Panc1 (cell line): Measurements from ENCODE around the gene RALGAPB. TPM values are rescaled to one million over a fixed set of nuclear protein-coding genes. Genes with fewer than 3 reads are reported as not detected.

Experiments used
- ATAC-seq: fragments of 200-7000 bp; cut with Tn5 transposase; 2 replicates; pipeline ENCODE4 v1.9.1; 2020; ENCODE audit warnings: mild to moderate bottlenecking, moderate library complexity
- BruUV-seq: library from RNA; stranded (reverse); fragments of 400-500 nt; replicated peaks from 2 replicates; lab custom pipeline; 2021; lab: Mats Ljungman, UMichigan
- CTCF ChIA-PET: fragments of 300-600 bp; sonication (Branson Sonifier 250); formaldehyde crosslinking; loops from one replicate; lab custom pipeline; 2022; ENCODE audit warnings: antibody characterized with exemption; lab: Charles Lee
- POLR2A ChIA-PET: fragments of 300-600 bp; sonication (Branson Sonifier 250); formaldehyde crosslinking; loops from one replicate; lab custom pipeline; 2022; ENCODE audit warnings: antibody characterized with exemption; lab: Charles Lee
- DNase-seq: peaks from one replicate; pipeline ENCODE4 v3.0.0-alpha.2; 2010; ENCODE audit warnings: low read depth, low spot score
- H3K27ac ChIP-seq: 2 replicates; pipeline ENCODE4 v1.5.1; 2011; ENCODE audit warnings: mild to moderate bottlenecking, low read length, inconsistent platforms
- H3K27me3 ChIP-seq: fragments of 200-500 bp; sonication (Bioruptor generic); 2 replicates; pipeline ENCODE4 v1.6.0; 2014; ENCODE audit warnings: low read length, inconsistent platforms; ENCODE audit not compliant: control insufficient read depth, insufficient read depth
- H3K36me3 ChIP-seq: fragments of 200-500 bp; sonication (Bioruptor generic); 2 replicates; pipeline ENCODE4 v1.5.1; 2014; ENCODE audit warnings: inconsistent platforms, mild to moderate bottlenecking, low read length, moderate library complexity; ENCODE audit not compliant: control insufficient read depth, insufficient read depth
- H3K4me1 ChIP-seq: 2 replicates; pipeline ENCODE4 v1.5.1; 2011; ENCODE audit warnings: inconsistent platforms, mild to moderate bottlenecking, low read length, moderate library complexity; ENCODE audit not compliant: control insufficient read depth, insufficient read depth
- H3K4me3 ChIP-seq, 2 experiments: 2 replicates each; pipeline ENCODE4 v1.5.1; 2011 to 2012; ENCODE audit warnings: low read depth in 2 of 2, low read length in 2 of 2, mild to moderate bottlenecking in 2 of 2, inconsistent platforms in 1 of 2, moderate library complexity in 1 of 2
- H3K9me3 ChIP-seq: fragments of 200-500 bp; sonication (Bioruptor generic); 2 replicates; pipeline ENCODE4 v1.5.1; 2014; ENCODE audit warnings: low read depth, mild to moderate bottlenecking, inconsistent platforms, low read length, moderate library complexity; ENCODE audit not compliant: control insufficient read depth, insufficient read depth
- CTCF ChIP-seq: fragments of 450-650 bp; IDR thresholded peaks from 2 replicates; pipeline ENCODE4 v1.5.1; 2017; ENCODE audit warnings: mild to moderate bottlenecking
- POLR2AphosphoS5 ChIP-seq: IDR thresholded peaks from 2 replicates; pipeline ENCODE4 v1.6.1; 2012; ENCODE audit warnings: mild to moderate bottlenecking, low read depth, low read length, moderate library complexity
- REST ChIP-seq, 2 experiments: IDR thresholded peaks; 2 replicates each; pipeline ENCODE4 v1.6.1; 2011 to 2012; ENCODE audit warnings: low read depth in 2 of 2, control low read depth in 1 of 2, low read length in 1 of 2, mild to moderate bottlenecking in 1 of 2, moderate library complexity in 1 of 2; ENCODE audit not compliant: insufficient read depth in 1 of 2
- SIN3A ChIP-seq: IDR thresholded peaks from 2 replicates; pipeline ENCODE4 v1.6.1; 2012; ENCODE audit warnings: low read depth, mild to moderate bottlenecking, low read length, moderate library complexity, borderline replicate concordance; ENCODE audit not compliant: insufficient read depth
- TCF7L2 ChIP-seq: IDR thresholded peaks from 2 replicates; pipeline ENCODE4 v1.6.1; 2011; ENCODE audit warnings: mild to moderate bottlenecking, low read depth, low read length, inconsistent platforms
- in situ Hi-C: cut with HindIII; loops from 2 replicates; pipeline ENCODE4 v1.10.0; 2016; ENCODE audit warnings: low sequenced_read_pairs, low pct_unique_long_range_greater_than_20kb
- intact Hi-C: fragments of 100-400 bp; cut with micrococcal nuclease; formaldehyde crosslinking; loops from one replicate; pipeline ENCODE4 v1.10.0; 2022; ENCODE audit not compliant: unreplicated experiment
- total RNA-seq: library from RNA; stranded (reverse); gene quantifications from one replicate; pipeline ENCODE4 v1.2.1, GENCODE V29; 2021; ENCODE audit not compliant: unreplicated experiment

RALGAPB gene
- total RNA-seq, 1 experiment from 2014 or later = 33.1 TPM

- no peak for DNase-seq
- ATAC-seq = peak; percentile 92
- TF ChIP-seq POLR2AphosphoS5 (no peak), CTCF (peak; percentile 36)
- Histone ChIP-seq H3K27me3 (peaks cover 9% of the 10 kb centered on the region), H3K4me1 (peaks cover 5% of the 10 kb centered on the region), H3K36me3 (no peaks in the 10 kb centered on the region), H3K9me3 (no peaks in the 10 kb centered on the region), H3K4me3 (peak within 1 kb of the TSS; percentile 16 to 23; a peak in 1 of 4 replicates), H3K27ac (no peak within 1 kb of the TSS)
- CTCF ChIA-PET = no interaction called here
- in situ Hi-C loops = no loop called here
- intact Hi-C loops = no loop called here
- POLR2A ChIA-PET = no interaction called here
- no TSS peak for BruUV-seq
Observed at GRCh38 chr20:38601216-38602184, 128.9 kb downstream of the RALGAPB start, which contains the start of gene ARHGAP40. TSS of gene ARHGAP40 (plus strand) at chr20:38601809.

- BruUV-seq = no TSS peak
- CTCF ChIA-PET = no interaction called here
- H3K36me3 ChIP-seq = no peaks in the 10 kb centered on the region
- intact Hi-C loops = no loop called here
- ATAC-seq (peak; percentile 36), DNase-seq (no peak)
- TF ChIP-seq POLR2AphosphoS5 (no peak), TCF7L2 (no peak), REST (IDR thresholded peaks at IDR 0.05; ENCODE audit: insufficient read depth in 1 of 2, low read depth in 2 of 2, low read length in 1 of 2) (no peak), SIN3A (no peak), CTCF (no peak)
- in situ Hi-C loops = no loop called here
- peaks cover 5% of the 10 kb centered on the region for H3K4me1 ChIP-seq
- peak overlapping the region in 1 of 2 experiments; percentile 23; a peak in 1 of 4 replicates for H3K4me3 ChIP-seq
- H3K9me3 ChIP-seq = no peaks in the 10 kb centered on the region
- H3K27me3 ChIP-seq = peaks cover 9% of the 10 kb centered on the region
- POLR2A ChIA-PET = no interaction called here
- H3K27ac ChIP-seq = no peak overlapping the region
Observed at GRCh38 chr20:38602185-38602581, 129.5 kb downstream of the RALGAPB start.
